Dedifferentiated amniotic fluid mesenchymal stem cell (primary cell): ENCODE data around the gene CCDC27.
"Not testable (repeated sequence)": the region's sequence is repeated elsewhere in the genome, so short reads cannot be mapped to it uniquely, and the experiment has no call there.

ENCODE experiments used
- DNase-seq: peaks from one replicate; pipeline ENCODE4 v3.0.0-alpha.2; 2016; ENCODE audit errors: extremely low spot score

Gene CCDC27

DNA sequence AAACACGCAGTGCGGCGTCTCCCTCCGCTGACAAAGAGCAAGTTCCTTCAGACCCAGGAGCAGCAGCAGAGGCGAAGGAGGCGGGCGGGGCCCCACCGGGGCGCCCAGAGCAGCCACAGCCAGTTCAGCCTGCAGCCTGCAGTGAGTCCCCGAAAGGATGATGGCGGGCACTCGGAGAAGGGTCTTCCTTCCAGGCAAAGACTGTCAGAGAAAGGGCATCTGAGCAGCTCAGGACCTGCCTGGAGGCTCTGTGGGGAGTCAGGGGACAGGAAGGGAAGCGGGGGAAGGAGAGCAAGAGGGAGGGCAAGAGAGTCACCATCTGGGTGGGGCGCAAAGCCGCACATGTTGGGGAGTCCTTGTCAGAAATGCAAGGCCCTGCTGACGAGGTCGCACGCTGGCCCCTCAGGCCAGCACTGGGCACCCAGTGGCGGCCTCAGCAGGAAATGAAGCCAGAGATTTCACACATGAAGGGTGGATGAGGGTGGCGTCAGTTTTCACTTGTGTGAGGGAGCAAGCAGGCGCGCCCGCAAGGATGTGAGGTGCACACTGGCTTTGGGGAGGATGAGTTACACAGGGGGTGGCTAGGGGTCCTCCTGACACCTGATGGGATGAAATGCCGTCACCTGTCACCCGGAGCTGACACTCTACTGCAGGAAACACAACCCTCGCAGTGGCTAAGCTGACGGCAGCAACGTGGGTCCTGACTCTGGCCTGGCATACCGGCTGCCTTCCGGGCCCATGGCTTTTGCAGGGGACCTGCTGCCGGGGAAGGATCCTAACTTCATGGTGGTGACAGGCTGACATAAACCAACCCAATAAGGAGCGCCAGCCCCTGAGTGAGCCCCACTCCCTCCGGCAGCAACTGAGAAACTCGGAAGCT lies 37.4 kb downstream of the CCDC27 start:
- no peak for DNase-seq

DNA sequence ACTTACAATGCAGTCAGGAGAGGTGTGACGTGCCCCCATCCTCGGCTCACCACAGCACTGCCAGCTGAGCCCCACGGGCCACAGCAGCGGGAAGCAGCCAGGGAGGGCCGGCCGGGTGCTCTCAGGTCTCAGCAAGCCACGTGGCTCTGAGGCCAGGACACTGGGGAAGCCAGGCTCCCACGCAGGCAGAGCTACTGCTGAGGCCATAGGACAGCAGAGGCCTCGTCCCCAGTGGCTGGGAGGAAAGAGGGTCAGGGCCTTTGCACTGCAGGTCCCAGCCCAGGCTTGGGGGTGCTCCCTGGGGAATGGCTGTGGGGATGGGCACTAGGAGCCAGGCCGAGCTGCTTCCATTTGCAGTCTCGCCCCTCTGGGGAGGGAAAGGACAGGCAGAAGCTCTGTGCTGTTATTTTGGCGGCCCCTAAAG lies 38.3 kb downstream of the CCDC27 start:
- no peak for DNase-seq

DNA sequence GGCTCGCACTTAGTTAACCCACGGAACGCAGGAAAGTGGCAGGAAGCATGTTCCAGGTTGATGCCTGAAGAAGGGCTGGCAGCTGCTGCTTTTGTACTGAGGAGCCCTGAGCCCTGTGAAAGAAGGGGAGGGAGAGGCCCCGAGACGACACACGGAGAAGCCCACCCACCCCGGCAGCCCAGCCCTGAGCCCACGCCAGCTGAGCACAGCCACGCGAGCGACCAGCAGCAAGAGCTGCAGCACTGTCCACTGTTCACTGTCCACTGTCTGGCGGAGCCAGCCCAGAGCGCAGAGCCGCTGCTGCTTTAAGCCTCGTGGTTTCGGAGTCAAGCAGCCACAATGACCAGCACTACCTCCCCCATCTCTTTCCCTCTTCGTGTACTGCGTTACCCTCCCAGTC lies 38.7 kb downstream of the CCDC27 start:
- no peak for DNase-seq

DNA sequence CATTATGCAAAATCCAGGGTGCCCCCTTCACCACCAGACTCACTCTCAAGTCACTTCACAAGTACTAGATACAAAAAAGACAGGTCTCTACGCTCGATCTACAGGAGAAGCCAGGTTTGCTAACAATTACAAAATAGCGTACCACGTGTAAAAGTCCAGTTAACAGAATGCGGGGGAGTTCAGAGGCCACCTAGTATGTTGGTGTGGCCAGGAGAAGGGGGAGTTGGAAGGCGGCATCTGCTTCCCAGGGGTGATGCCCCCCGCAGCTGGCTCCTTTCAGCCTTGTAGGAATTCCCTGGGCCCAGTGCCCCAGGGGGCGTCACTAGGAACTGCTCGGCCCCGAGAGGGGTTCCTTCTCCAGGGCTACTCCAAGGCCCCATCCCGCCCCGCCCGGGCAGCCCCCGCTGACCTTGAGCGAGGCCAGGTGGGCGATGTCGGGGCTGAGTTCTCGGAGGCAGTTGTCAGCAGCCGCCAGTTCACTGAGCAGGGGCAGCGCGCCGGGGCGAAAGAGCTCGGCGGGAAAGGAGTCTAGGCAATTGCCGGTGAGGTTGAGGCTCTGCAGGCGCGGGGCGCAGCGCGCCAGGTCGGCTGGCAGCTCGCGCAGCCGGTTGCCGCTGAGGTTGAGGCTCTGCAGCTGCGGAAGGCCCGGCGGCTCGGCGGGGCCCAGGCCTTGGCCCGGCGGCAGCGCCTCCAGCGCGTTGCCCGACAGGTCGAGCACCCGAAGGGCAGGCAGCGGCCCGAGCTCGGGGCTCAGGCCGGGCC lies 43.4 kb downstream of the CCDC27 start:
- no peak for DNase-seq

DNA sequence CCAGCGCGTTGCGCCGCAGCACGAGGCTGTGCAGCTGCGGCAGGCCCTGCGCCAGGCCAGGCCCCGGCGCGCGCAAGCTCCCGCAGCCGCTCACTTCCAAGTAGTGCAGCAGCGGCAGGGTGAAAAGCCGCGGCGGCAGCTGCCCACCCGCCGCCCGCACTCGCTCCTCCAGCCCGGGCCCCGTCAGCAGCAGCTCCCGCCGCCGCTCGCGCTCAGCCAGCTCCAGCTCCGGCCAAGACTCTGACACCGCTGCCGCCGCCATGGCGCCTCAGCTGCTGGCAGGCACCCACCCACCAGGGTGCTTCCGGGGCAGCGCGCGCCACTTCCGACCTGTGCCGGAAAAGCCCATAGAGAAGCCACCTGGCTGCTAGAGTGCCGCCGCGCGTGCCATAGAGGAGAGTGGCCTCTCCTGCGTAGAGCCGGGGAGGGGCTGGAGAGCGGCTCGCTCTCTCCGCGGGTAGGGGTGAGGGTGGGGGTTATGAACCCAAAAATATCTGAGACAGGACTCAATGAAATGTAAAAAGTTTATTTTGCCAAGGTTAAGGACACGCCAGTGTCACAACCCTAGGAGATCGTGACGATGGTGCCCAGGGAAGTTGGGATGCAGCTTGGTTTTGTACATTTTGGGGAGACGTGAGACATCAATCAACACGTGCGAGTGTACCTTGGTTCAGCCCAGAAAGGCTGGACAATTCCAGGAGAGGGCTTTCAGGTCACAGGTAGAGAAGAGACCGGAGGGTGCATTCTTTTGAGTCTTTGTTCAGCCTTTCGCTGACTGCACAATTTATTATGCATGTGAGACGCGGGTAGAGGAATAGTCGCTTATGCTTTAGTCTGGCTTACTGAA lies 44.2 kb downstream of the CCDC27 start, which contains the start of gene LRRC47:
LRRC47 (minus strand) TSS at position 284 of the 847 bp plus-strand sequence; CDS start at position 262, 22 bp downstream.
- peak; percentile 73 for DNase-seq

DNA sequence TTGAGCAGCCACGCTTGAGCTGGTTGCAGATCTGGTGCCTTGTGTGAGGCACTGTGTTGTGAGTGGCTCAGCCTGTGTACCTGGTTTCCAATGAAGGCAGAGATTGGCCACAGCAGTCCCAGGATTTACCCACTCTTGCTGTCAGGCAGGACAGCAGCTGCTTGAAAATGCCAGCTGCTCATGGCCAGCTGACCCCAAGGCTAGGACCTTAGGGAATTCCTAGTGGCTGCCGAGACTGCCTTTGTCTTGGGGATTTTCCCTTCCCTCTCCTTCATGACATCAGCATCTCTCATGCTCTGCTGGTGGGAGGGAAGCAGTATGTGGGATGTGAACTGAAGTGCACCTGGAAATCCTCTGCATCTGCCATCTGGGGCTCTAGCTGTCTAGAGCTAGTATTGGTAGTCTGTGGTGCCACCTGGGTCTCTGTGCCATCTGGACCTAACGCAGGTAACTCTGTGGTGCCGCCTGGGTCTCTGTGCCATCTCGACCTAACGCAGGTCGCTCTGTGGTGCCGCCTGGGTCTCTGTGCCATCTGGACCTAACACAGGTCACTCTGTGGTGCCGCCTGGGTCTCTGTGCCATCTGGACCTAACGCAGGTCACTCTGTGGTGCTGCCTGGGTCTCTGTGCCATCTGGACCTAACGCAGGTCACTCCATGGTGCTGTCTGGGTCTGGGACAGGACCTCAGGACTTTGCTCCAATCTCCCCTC lies 47.9 kb downstream of the CCDC27 start:
- DNase-seq: no peak

DNA sequence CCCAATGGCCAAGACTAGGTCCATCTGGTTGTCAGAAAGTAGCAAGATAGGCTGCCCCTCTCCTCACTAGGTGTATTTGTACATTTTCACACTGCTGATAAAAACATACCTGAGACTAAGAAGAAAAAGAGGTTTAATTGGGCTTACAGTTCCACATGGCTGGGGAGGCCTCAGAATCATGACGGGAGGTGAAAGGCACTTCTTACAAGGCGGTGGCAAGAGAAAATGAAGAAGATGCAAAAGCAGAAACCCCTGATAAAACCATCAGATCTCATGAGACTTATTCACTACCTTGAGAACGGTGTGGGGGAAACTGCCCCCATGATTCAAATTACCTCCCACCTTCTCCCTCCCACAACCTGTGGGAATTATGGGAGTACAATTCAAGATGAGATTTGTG lies 48.5 kb downstream of the CCDC27 start:
- DNase-seq: not testable (repeated sequence)

DNA sequence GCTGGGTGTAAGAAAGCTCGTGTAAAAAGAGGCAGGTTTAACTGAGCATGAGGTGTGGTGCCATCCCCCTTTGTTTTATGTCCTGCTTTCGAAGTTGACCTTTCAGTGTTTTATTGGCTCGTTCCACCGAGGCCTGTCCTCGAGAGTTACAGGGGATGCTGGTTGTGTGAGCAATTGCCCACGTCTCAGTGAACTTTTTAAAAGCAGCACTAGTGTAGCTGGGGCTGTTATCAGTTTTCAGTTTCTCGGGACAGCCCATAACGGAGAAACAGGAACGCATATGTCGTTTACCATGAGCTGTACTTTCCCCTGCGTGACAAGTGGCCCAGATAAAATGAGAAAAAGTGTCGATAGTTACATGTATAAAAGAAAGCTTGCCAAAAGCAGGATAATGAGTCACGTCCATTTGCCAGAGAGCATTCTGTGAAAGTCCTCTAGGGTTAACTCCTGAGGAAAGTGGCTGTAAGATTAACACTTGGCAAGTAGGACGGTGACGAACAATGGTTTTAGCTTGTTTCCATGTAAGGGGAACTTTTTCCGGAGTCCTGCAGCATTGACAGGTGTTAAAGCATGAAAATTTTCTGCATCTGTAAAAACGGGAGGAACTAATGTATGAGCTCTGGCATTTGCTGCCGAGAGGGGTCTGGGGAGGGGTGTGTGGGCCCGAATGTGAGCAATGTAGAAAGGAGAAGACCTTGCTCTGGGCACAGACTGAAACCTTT lies 51.8 kb downstream of the CCDC27 start:
- no peak for DNase-seq

DNA sequence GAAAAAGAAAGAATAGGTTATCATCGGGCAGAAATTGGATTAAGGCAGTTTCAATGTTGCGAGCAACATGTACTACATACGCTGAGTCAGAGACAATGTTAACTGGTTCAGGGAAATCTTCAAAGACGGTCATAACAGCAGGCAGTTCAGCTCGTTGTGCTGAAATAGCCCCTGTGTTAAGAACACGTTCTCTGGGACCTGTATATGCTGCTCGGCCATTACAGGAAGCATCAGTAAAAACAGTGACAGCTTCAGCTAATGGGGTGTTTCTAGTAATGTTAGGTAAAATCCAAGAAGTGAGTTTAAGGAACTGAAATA lies 52.3 kb downstream of the CCDC27 start:
- DNase-seq: not testable (repeated sequence)

DNA sequence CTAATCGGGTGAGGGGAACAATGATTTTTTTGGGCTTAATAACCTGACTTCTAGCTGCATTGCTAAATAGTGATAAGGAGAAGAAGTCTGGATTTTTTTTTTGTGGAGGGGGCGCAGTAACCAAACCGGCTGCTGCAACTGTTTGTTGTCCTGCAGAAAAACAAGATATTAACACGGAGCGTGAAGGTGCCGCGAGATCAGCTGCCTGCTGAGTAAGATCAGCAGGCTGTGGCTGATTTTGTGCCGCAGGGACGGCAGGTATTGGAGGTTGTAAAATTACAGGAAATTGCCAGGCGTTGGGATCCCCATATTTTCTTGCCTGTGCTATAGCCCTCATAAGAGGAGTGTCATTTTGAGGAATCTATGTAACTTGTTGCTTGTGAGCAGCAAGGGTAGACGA lies 52.8 kb downstream of the CCDC27 start:
- DNase-seq: no peak

DNA sequence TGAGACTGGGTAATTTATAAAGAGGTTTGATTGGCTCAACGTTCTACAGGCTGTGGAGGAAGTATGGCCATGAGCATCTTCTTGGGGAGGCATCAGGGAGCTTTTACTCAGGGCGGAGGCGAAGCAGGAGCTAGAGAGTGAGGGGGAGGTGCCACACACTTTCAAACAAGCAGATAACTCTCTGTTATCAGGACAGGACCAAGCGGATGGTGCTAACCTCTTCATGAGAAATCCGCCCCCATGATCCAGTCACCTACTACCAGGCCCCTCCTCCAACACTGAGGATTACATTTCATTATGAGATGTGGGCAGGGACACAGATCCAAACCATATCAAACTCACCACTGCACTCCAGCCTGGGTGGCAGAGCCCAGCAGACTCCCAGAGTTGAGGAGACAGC lies 55.5 kb downstream of the CCDC27 start:
- no peak for DNase-seq

DNA sequence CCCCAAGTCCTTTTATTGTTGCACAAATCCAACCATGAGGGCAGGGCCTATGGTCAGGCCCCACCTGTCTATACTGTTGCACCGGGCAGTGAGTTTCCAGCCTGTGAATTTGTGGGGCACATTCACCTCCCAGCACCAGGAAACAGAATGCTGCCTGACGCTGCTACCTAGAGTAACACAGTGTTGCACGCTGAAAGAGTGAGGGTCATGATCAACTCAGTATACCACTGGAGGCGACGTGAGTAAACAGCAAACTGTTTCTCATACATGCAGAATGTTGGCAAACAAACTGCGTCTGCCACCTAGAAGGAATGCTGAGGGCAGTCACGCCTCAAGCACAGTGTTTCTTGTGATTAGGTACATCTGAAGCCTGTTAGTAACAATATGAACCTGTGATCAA lies 57.4 kb downstream of the CCDC27 start:
- DNase-seq: no peak

DNA sequence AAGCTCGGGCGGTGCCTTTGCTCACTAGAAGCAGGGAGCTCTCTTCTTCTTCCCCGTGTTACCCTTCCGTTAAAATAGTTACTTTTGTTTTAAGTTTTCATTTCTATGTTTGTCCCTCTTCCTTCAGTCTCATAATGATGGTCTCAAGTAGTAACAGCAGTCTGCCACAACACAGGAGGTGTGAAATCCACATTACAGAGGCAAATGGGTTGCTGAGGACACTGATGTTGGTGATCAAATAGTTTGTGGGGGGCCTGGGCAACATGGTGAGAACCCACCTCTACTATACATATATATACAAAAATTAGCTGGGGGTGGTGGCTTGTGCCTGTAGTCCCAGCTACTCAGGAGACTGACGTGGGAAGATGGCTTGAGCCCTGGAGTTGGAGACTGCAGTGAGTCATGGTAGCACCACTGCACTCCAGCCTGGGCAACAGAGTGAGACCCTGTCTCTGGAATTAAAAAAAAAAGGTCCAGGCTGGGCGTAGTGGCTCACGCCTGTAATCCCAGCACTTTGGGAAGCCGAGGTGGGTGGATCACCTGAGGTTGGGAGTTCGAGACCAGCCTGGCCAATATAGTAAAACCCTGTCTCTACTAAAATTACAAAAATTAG lies 58.0 kb downstream of the CCDC27 start:
- not testable (repeated sequence) for DNase-seq

DNA sequence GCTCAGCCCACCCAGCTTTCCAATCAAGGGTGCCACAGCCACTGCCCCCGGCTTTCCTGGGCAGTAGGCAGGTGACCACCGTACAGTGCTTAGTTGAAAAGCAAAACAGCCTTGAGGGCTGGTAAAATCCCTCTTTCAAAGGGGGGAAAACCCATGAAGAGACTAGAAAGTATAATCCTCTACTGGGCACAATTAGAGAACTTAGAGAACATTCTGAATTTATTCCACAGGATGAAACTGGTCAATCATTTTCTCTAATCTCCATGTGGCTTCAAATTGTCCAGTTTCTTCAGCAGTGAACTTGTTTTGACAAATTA lies 59.3 kb downstream of the CCDC27 start:
- DNase-seq: no peak

DNA sequence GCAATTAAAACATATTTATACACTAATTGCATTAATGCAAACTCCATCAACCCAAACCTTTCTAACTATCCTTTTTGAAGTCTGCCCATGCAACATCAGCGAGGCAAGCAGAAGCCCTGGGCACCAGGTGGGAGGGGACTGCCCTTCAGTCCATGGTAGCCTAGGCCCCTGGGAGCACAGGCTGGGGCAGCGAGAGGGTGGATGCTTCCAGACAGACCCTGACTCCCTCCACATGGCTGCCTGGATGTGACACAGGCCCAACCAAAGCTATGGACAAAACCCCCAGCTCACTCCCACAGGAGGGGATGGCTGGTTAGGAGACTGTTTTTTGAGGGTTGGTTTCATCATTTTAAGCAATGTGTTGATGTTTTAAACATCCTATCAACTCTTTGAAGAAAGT lies 61.8 kb downstream of the CCDC27 start:
- no peak for DNase-seq

DNA sequence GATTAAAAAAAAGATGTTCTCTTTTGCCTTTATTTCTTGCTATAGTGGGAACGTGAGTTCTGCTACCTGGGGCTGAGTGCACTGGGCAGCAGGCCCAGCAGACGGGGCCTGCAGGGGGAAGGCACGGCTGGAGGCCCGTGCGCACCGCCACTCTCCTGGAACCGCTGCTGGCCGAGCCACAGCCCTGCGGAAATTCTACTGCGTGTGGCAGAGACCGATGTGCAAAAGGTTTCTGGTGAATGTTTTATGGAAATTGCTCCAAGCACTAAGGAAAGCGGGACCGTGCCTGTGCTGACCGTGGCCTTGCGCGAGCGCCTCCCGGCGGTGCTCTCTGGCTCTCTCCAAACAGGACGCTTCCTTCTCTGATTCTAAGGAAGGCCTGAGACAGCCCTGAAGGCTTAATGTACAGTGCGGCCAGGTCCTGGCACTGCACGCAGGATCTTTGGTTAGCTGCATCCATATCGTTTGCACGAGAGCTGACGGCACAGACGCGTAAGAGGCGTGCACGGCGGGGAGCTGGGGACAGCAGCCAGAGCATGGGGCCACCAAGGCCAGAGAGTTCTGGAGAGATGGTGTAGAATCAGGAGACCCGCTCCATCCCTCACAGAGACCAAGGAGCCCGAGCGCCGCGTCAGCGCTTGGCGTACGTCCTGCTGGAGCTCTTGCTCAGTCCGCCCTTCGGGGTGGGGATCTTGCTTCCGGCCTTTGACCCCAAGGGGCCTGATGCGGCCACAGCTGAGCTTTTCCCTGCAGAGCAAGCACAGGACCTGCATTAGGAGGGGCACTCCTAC lies 62.7 kb downstream of the CCDC27 start:
- DNase-seq: no peak

DNA sequence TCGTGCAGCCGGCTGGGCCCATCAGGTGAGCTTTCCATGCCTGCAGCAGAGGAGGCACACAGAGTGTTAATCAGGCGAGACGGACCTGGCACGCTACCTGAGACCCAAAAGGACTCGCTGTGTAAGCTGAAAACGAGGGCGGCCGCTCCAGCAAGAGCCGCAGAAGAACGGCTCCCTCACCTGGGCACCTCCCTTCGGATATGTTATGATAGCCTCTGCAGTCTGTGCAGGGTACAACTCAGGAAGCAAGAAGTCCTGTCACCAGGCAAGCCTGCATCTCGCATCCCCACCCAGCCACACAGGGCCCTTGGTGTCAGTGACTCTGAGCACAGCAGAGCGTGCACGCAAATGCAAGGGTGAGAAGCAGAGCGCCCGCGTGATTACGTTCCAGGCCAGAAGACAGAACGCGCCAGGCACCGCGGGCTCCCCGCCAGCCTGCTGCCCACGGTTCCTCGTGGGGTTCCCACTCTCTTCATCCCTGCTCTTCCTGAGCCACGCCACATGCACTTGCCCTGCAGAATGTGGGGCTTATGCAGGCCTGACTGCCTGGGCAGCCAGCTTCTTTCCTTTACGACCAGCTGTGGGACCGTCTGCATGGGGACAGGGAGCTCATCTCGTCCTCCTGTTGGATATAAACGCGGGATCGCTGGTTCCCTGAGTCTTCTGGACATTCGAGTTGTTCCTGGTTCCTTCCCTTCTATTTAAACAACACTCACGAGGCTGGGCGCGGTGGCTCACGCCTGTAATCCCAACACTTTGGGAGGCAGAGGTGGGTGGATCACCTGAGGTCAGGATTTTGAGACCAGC lies 64.3 kb downstream of the CCDC27 start:
- DNase-seq: no peak

DNA sequence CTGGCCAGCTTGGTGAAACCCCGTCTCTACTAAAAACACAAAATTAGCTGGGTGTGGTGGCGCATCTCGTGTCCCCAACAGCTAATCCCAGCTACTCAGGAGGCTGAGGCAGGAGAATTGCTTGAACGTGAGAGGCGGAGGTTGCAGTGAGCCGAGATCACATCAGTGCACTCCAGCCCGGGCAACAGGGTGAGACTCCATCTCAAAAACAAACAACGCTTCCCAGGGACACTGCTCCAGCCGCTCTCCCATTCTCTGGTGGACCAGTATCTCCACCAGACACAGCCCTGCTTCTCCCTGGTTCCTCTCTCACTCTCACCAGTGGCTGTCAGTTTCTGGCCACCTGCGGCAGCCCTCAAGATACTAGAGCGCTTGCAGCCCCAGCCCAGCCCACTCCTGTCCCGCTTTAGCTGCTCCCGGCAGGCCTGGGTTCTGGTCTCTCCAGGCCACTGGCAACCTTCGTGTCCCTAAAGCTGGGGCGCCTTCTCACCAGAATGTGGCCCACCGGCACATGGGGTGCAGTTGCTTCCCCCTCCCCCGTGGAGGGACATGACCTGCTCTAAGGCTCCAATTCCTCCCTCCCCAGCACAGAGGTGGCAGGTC lies 65.0 kb downstream of the CCDC27 start:
- DNase-seq: no peak
